ENCODE results near the gene RCL1.

- TF ChIP-seq CTCF (IDR thresholded peaks at IDR 0.05; ENCODE audit: low read depth, low read length) (no peak), EZH2phosphoT487 (IDR thresholded peaks at IDR 0.05; ENCODE audit: low read depth) (no peak)
Measured at GRCh38 chr9:4830699-4831098, 38.0 kb downstream of the RCL1 start.
